ENCODE results near the gene OGT. TPM values are rescaled to one million over a fixed set of nuclear protein-coding genes. Genes with fewer than 3 reads are reported as not detected.

The OGT gene
- total RNA-seq, 1 donor from 2014 or later, result 287 TPM

GRCh38 chrX:71618303-71618721 is 85.4 kb downstream of the OGT start, which contains the start of gene CXCR3:
Gene CXCR3, minus strand, starts transcription at chrX:71618511. Its CDS starts 62 bp downstream, at chrX:71618449.
- TF ChIP-seq EZH2phosphoT487 (IDR thresholded peaks at IDR 0.05) (no peak), EZH2 (IDR thresholded peaks at IDR 0.05) (no peak), CTCF (IDR thresholded peaks at IDR 0.05) (no peak)
- Histone ChIP-seq H3K9ac (no peak within 1 kb of the TSS), H3K27ac (no peak within 1 kb of the TSS), H2AFZ (replicated peaks) (no peak within 1 kb of the TSS), H3K27me3 (no peaks in the 10 kb centered on the region), H3K9me3 (ENCODE audit: low read depth) (no peaks in the 10 kb centered on the region), H3K36me3 (no peaks in the 10 kb centered on the region), H3K4me3 (no peak within 1 kb of the TSS), H4K20me1 (ENCODE audit: low read depth) (no peaks in the 10 kb centered on the region), H3K4me1 (no peaks in the 10 kb centered on the region), H3K4me2 (no peak within 1 kb of the TSS), H3K79me2 (ENCODE audit: low read depth) (no peaks in the 10 kb centered on the region), H3F3A (ENCODE audit: low read depth) (no peaks in the 10 kb centered on the region)
- Mint-ChIP-seq H3K9me3 (peaks cover 23% of the 10 kb centered on the region), H3K27me3 (ENCODE audit: insufficient read depth, low read depth) (peaks cover 2% of the 10 kb centered on the region), H3K27ac (no peak within 1 kb of the TSS), H3K4me3 (no peak within 1 kb of the TSS), H3K36me3 (peaks cover 4% of the 10 kb centered on the region), H3K4me1 (no peaks in the 10 kb centered on the region)
- no peak for DNase-seq (ENCODE audit: low spot score)

- Histone ChIP-seq H3K4me3 (no peak overlapping the region), H3K4me1 (no peaks in the 10 kb centered on the region), H4K20me1 (ENCODE audit: low read depth) (no peaks in the 10 kb centered on the region), H3K27me3 (no peaks in the 10 kb centered on the region), H3K79me2 (ENCODE audit: low read depth) (no peaks in the 10 kb centered on the region), H3K36me3 (no peaks in the 10 kb centered on the region), H3K27ac (no peak overlapping the region), H3K9me3 (ENCODE audit: low read depth) (no peaks in the 10 kb centered on the region), H3K4me2 (no peak overlapping the region), H2AFZ (replicated peaks) (no peak overlapping the region), H3F3A (ENCODE audit: low read depth) (no peaks in the 10 kb centered on the region), H3K9ac (no peak overlapping the region)
- H3K4me1 Mint-ChIP-seq, result no peaks in the 10 kb centered on the region
- TF ChIP-seq EZH2 (IDR thresholded peaks at IDR 0.05) (no peak), EZH2phosphoT487 (IDR thresholded peaks at IDR 0.05) (no peak), CTCF (IDR thresholded peaks at IDR 0.05) (no peak)
- DNase-seq (ENCODE audit: low spot score), result no peak
- H3K9me3 Mint-ChIP-seq, result peaks cover 21% of the 10 kb centered on the region
- H3K27ac Mint-ChIP-seq, result no peak overlapping the region
- peaks cover 4% of the 10 kb centered on the region for H3K27me3 Mint-ChIP-seq (ENCODE audit: insufficient read depth, low read depth)
- H3K4me3 Mint-ChIP-seq, result no peak overlapping the region
- peaks cover 2% of the 10 kb centered on the region for H3K36me3 Mint-ChIP-seq
These were observed 85.9 kb downstream of the OGT start for GRCh38 chrX:71618787-71619186.

- Histone ChIP-seq H3K36me3 (no peaks in the 10 kb centered on the region), H3K9me3 (ENCODE audit: low read depth) (no peaks in the 10 kb centered on the region), H4K20me1 (ENCODE audit: low read depth) (no peaks in the 10 kb centered on the region), H3K79me2 (ENCODE audit: low read depth) (no peaks in the 10 kb centered on the region), H3K27me3 (no peaks in the 10 kb centered on the region), H3K4me2 (no peak overlapping the region), H3K27ac (no peak overlapping the region), H3F3A (ENCODE audit: low read depth) (no peaks in the 10 kb centered on the region), H3K4me1 (no peaks in the 10 kb centered on the region), H3K9ac (no peak overlapping the region), H3K4me3 (no peak overlapping the region), H2AFZ (replicated peaks) (no peak overlapping the region)
- Mint-ChIP-seq H3K9me3 (peaks cover 21% of the 10 kb centered on the region), H3K4me3 (no peak overlapping the region), H3K27me3 (ENCODE audit: insufficient read depth, low read depth) (peaks cover 4% of the 10 kb centered on the region), H3K4me1 (no peaks in the 10 kb centered on the region), H3K27ac (no peak overlapping the region), H3K36me3 (peaks cover 2% of the 10 kb centered on the region)
- TF ChIP-seq CTCF (IDR thresholded peaks at IDR 0.05), result no peak
- no peak for TF ChIP-seq EZH2 (IDR thresholded peaks at IDR 0.05)
- no peak for TF ChIP-seq EZH2phosphoT487 (IDR thresholded peaks at IDR 0.05)
- no peak for DNase-seq (ENCODE audit: low spot score)
These were observed 86.3 kb downstream of the OGT start for GRCh38 chrX:71619193-71619592.
